EL (cell line): Measurements from ENCODE around the gene FGF4.

Experiments used
- DNase-seq: peaks from one replicate; pipeline ENCODE4 v3.0.0-alpha.2; 2016

The FGF4 gene

GRCh38 chr11:69721106-69721505 lies 54.0 kb downstream of the FGF4 start:
- DNase-seq = no peak
